ENCODE results near the gene LAMA2.

Gene LAMA2

GRCh38 chr6:129446272-129447197, 563.6 kb downstream of the LAMA2 start:
- Mint-ChIP-seq H3K9me3 (peaks cover 0 to 7% of the 10 kb centered on the region in 2 donors), H3K27ac (peak overlapping the region; percentile 54 to 65)

GRCh38 chr6:129447198-129447565, 564.2 kb downstream of the LAMA2 start:
- DNase-seq (no peak), ATAC-seq (no peak)
- Mint-ChIP-seq H3K27me3 (no peaks in the 10 kb centered on the region), H3K27ac (peak overlapping the region in 1 of 2 donors; percentile 54), H3K4me3 (no peak overlapping the region), H3K9me3 (peaks cover 0 to 7% of the 10 kb centered on the region in 2 donors), H3K4me1 (peaks cover 80% of the 10 kb centered on the region)

More at GRCh38 chr6:129446272-129447197, 563.6 kb downstream of the LAMA2 start:
- H3K4me3 Mint-ChIP-seq = peak overlapping the region in 1 of 2 donors; percentile 35
- no peak for ATAC-seq
- H3K27me3 Mint-ChIP-seq = no peaks in the 10 kb centered on the region
- DNase-seq = no peak
- H3K4me1 Mint-ChIP-seq = peaks cover 76% of the 10 kb centered on the region

- peak; percentile 97 for ATAC-seq
Observed at GRCh38 chr6:129448965-129449364, 566.0 kb downstream of the LAMA2 start.

GRCh38 chr6:129451187-129451586, 568.2 kb downstream of the LAMA2 start:
- H3K4me1 Mint-ChIP-seq = peaks cover 87% of the 10 kb centered on the region
- peak overlapping the region in 1 of 2 donors; percentile 2 for H3K4me3 Mint-ChIP-seq
- ATAC-seq (no peak), DNase-seq (no peak)
- no peak overlapping the region for H3K27ac Mint-ChIP-seq
- peaks cover 0 to 7% of the 10 kb centered on the region in 2 donors for H3K9me3 Mint-ChIP-seq
- H3K27me3 Mint-ChIP-seq = no peaks in the 10 kb centered on the region

More at GRCh38 chr6:129448965-129449364, 566.0 kb downstream of the LAMA2 start:
- peak overlapping the region; percentile 10 to 21 for H3K4me3 Mint-ChIP-seq
- peaks cover 91% of the 10 kb centered on the region for H3K4me1 Mint-ChIP-seq
- DNase-seq = no peak
- H3K27ac Mint-ChIP-seq = peak overlapping the region in 1 of 2 donors; percentile 85
- H3K9me3 Mint-ChIP-seq = peaks cover 0 to 7% of the 10 kb centered on the region in 2 donors
- no peaks in the 10 kb centered on the region for H3K27me3 Mint-ChIP-seq

GRCh38 chr6:129453073-129453472, 570.1 kb downstream of the LAMA2 start:
- H3K27ac Mint-ChIP-seq = no peak overlapping the region
- peaks cover 68% of the 10 kb centered on the region for H3K4me1 Mint-ChIP-seq
- H3K27me3 Mint-ChIP-seq = no peaks in the 10 kb centered on the region
- peaks cover 0 to 7% of the 10 kb centered on the region in 2 donors for H3K9me3 Mint-ChIP-seq
- peak overlapping the region; percentile 57 to 64 for H3K4me3 Mint-ChIP-seq
- ATAC-seq (peak; percentile 45), DNase-seq (no peak)

- peaks cover 54% of the 10 kb centered on the region for H3K4me1 Mint-ChIP-seq
- H3K27me3 Mint-ChIP-seq = no peaks in the 10 kb centered on the region
- DNase-seq (no peak), ATAC-seq (no peak)
- peaks cover 0 to 7% of the 10 kb centered on the region in 2 donors for H3K9me3 Mint-ChIP-seq
- H3K4me3 Mint-ChIP-seq = no peak overlapping the region
- peak overlapping the region; percentile 59 to 68 for H3K27ac Mint-ChIP-seq
Observed at GRCh38 chr6:129454488-129454887, 571.5 kb downstream of the LAMA2 start.

GRCh38 chr6:129455126-129455769, 572.3 kb downstream of the LAMA2 start:
- Mint-ChIP-seq H3K27me3 (no peaks in the 10 kb centered on the region), H3K4me3 (no peak overlapping the region), H3K4me1 (peaks cover 46% of the 10 kb centered on the region), H3K9me3 (peaks cover 0 to 7% of the 10 kb centered on the region in 2 donors), H3K27ac (no peak overlapping the region)
- no peak for DNase-seq
- ATAC-seq = no peak

GRCh38 chr6:129460221-129460620, 577.3 kb downstream of the LAMA2 start:
- Mint-ChIP-seq H3K9me3 (no peaks in the 10 kb centered on the region), H3K27ac (no peak overlapping the region), H3K27me3 (no peaks in the 10 kb centered on the region), H3K4me3 (no peak overlapping the region), H3K4me1 (peaks cover 5% of the 10 kb centered on the region)
- ATAC-seq (no peak), DNase-seq (no peak)

- no peaks in the 10 kb centered on the region for H3K27me3 Mint-ChIP-seq
- no peak overlapping the region for H3K4me3 Mint-ChIP-seq
- H3K9me3 Mint-ChIP-seq = peaks cover 0 to 5% of the 10 kb centered on the region in 2 donors
- ATAC-seq (peak; percentile 54), DNase-seq (no peak)
- no peak overlapping the region for H3K27ac Mint-ChIP-seq
- H3K4me1 Mint-ChIP-seq = peaks cover 5% of the 10 kb centered on the region
Observed at GRCh38 chr6:129469070-129469662, 586.2 kb downstream of the LAMA2 start.

GRCh38 chr6:129472239-129472638, 589.3 kb downstream of the LAMA2 start:
- H3K27ac Mint-ChIP-seq = no peak overlapping the region
- H3K27me3 Mint-ChIP-seq = no peaks in the 10 kb centered on the region
- DNase-seq (no peak), ATAC-seq (no peak)
- no peak overlapping the region for H3K4me3 Mint-ChIP-seq
- H3K9me3 Mint-ChIP-seq = peaks cover 0 to 5% of the 10 kb centered on the region in 2 donors
- peaks cover 5% of the 10 kb centered on the region for H3K4me1 Mint-ChIP-seq

- no peak for ATAC-seq
- Mint-ChIP-seq H3K27ac (no peak overlapping the region), H3K27me3 (no peaks in the 10 kb centered on the region), H3K4me3 (no peak overlapping the region), H3K4me1 (peaks cover 5% of the 10 kb centered on the region), H3K9me3 (peaks cover 0 to 5% of the 10 kb centered on the region in 2 donors)
- no peak for DNase-seq
Observed at GRCh38 chr6:129473546-129473945, 590.6 kb downstream of the LAMA2 start.

- ATAC-seq = no peak
- DNase-seq = no peak
- Mint-ChIP-seq H3K4me3 (no peak overlapping the region), H3K4me1 (peaks cover 5% of the 10 kb centered on the region), H3K9me3 (no peaks in the 10 kb centered on the region), H3K27me3 (no peaks in the 10 kb centered on the region), H3K27ac (no peak overlapping the region)
Observed at GRCh38 chr6:129475477-129476247, 592.7 kb downstream of the LAMA2 start.

GRCh38 chr6:129476248-129476564, 593.3 kb downstream of the LAMA2 start:
- Mint-ChIP-seq H3K4me1 (peaks cover 5% of the 10 kb centered on the region), H3K9me3 (no peaks in the 10 kb centered on the region), H3K27me3 (no peaks in the 10 kb centered on the region), H3K27ac (no peak overlapping the region), H3K4me3 (no peak overlapping the region)
- DNase-seq (no peak), ATAC-seq (no peak)

- H3K27ac Mint-ChIP-seq = no peak overlapping the region
- H3K9me3 Mint-ChIP-seq = no peaks in the 10 kb centered on the region
- no peak overlapping the region for H3K4me3 Mint-ChIP-seq
- H3K27me3 Mint-ChIP-seq = no peaks in the 10 kb centered on the region
- no peak for DNase-seq
- no peak for ATAC-seq
- H3K4me1 Mint-ChIP-seq = peaks cover 5% of the 10 kb centered on the region
Observed at GRCh38 chr6:129476810-129477209, 593.9 kb downstream of the LAMA2 start.

GRCh38 chr6:129478379-129478778, 595.4 kb downstream of the LAMA2 start:
- H3K9me3 Mint-ChIP-seq = no peaks in the 10 kb centered on the region
- no peaks in the 10 kb centered on the region for H3K27me3 Mint-ChIP-seq
- DNase-seq (no peak), ATAC-seq (no peak)
- no peak overlapping the region for H3K4me3 Mint-ChIP-seq
- no peaks in the 10 kb centered on the region for H3K4me1 Mint-ChIP-seq
- no peak overlapping the region for H3K27ac Mint-ChIP-seq
